Hepatocyte (in vitro differentiated cells): ENCODE results near the gene CSF2RB.

Experiments used
- EZH2 ChIP-seq: fragments of 200-600 bp; sonication (generic); IDR thresholded peaks from 2 replicates; pipeline ENCODE4 v1.6.1; 2016; ENCODE audit warnings: antibody characterized with exemption, mild to moderate bottlenecking, borderline replicate concordance
- EZH2phosphoT487 ChIP-seq: fragments of 200-600 bp; sonication (generic); IDR thresholded peaks from one replicate; pipeline ENCODE4 v1.6.1; 2018; ENCODE audit warnings: antibody characterized with exemption, mild to moderate bottlenecking, low read depth, moderate library complexity; ENCODE audit not compliant: unreplicated experiment, severe bottlenecking
- TF ChIP-seq, protein P1 (sequence below): fragments of 200-600 bp; sonication (generic); IDR thresholded peaks from 2 replicates; pipeline ENCODE4 v1.5.1; 2016; ENCODE audit warnings: antibody characterized with exemption, mild to moderate bottlenecking; ENCODE audit not compliant: poor library complexity

DNA sequence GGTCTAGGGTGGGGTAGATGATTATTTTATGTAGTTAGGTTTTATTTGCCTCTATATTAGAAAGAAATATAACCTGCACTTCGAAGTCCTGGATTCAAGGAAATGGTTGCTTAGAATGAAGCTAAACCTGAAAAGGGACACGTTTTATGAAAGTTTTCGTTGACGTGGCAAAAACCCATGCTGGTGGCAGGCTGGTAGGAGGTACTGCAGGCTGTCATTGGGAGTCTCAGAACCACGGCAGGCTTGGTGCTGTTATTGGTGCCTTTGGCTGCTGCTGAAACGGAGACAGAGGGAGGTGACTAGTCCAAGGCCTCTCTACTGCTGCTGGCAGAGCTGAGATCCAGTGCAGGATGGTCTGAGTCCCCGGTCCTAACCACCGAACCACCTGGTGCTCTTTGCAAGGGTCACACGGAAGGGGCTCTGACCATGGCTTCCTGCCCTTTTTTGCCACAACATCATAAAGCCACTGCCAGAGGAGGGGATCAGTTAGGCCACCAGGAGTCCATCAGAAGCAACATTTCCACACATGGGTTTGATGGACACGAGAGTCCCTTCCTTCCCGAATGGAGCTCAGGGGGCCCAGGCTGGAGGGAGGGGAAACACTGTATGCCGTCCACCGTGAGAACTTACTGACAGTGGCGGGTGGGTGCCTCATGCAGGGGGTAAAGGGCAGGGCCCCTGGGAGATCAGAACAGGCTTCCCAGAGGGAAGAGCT lies 13.4 kb downstream of the CSF2RB start:
- TF ChIP-seq, protein P1, sequence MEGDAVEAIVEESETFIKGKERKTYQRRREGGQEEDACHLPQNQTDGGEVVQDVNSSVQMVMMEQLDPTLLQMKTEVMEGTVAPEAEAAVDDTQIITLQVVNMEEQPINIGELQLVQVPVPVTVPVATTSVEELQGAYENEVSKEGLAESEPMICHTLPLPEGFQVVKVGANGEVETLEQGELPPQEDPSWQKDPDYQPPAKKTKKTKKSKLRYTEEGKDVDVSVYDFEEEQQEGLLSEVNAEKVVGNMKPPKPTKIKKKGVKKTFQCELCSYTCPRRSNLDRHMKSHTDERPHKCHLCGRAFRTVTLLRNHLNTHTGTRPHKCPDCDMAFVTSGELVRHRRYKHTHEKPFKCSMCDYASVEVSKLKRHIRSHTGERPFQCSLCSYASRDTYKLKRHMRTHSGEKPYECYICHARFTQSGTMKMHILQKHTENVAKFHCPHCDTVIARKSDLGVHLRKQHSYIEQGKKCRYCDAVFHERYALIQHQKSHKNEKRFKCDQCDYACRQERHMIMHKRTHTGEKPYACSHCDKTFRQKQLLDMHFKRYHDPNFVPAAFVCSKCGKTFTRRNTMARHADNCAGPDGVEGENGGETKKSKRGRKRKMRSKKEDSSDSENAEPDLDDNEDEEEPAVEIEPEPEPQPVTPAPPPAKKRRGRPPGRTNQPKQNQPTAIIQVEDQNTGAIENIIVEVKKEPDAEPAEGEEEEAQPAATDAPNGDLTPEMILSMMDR = no peak
- TF ChIP-seq EZH2phosphoT487 (no peak), EZH2 (no peak)
